HEK293 (cell line): ENCODE results near the gene MRPS27.

Experiments used
- CTCF ChIA-PET: fragments of 350-600 bp; formaldehyde crosslinking; extraction: SDS; loops from one replicate; lab custom pipeline; 2021; ENCODE audit warnings: antibody characterized with exemption; lab: Yijun Ruan, JAX
- POLR2A ChIA-PET: fragments of 300-600 bp; formaldehyde crosslinking; extraction: SDS; loops from one replicate; lab custom pipeline; 2020; ENCODE audit warnings: antibody characterized with exemption, inconsistent platforms; lab: Yijun Ruan, JAX
- H3K27ac ChIP-seq: fragments of 200-500 bp; sonication (Bioruptor generic); 2 replicates; pipeline ENCODE4 v1.5.1; 2014; ENCODE audit warnings: low read depth, low read length, control low read depth, inconsistent platforms; ENCODE audit errors: extremely low read depth
- H3K36me3 ChIP-seq, 2 experiments: fragments of 200-500 bp in 1 of 2; sonication (Bioruptor generic) in 1 of 2; 1 replicate in 1 of 2; 2 replicates in 1 of 2; pipeline ENCODE4 v1.5.1; 2014 to 2017; ENCODE audit warnings: inconsistent platforms in 2 of 2, low read length in 2 of 2; ENCODE audit not compliant: control insufficient read depth in 2 of 2, insufficient read depth in 1 of 2
- H3K4me1 ChIP-seq: fragments of 200-500 bp; sonication (Bioruptor generic); 2 replicates; pipeline ENCODE4 v1.5.1; 2014; ENCODE audit warnings: mild to moderate bottlenecking, low read length, inconsistent platforms; ENCODE audit not compliant: control insufficient read depth, insufficient read depth
- H3K4me3 ChIP-seq: 2 replicates; pipeline ENCODE4 v1.5.1; 2011; ENCODE audit warnings: low read depth, mild to moderate bottlenecking, control low read depth, low read length, moderate library complexity
- H3K9me3 ChIP-seq: fragments of 200-500 bp; sonication (Bioruptor generic); 2 replicates; pipeline ENCODE4 v1.5.1; 2014; ENCODE audit warnings: low read depth, low read length, inconsistent platforms; ENCODE audit not compliant: control insufficient read depth, insufficient read depth
- EGR2 ChIP-seq: fragments of 450-650 bp; formaldehyde crosslinking; IDR thresholded peaks from 2 replicates; pipeline ENCODE4 v1.5.1; 2016; ENCODE audit warnings: low read depth, missing biosample characterization, missing genetic modification characterization
- GLIS1 ChIP-seq: fragments of 450-650 bp; formaldehyde crosslinking; IDR thresholded peaks from 2 replicates; pipeline ENCODE4 v1.5.1; 2016; ENCODE audit warnings: missing biosample characterization, missing genetic modification characterization
- KLF1 ChIP-seq: fragments of 450-650 bp; formaldehyde crosslinking; IDR thresholded peaks from 2 replicates; pipeline ENCODE4 v1.5.1; 2016; ENCODE audit warnings: missing biosample characterization, missing genetic modification characterization
- KLF7 ChIP-seq: fragments of 450-650 bp; formaldehyde crosslinking; IDR thresholded peaks from 2 replicates; pipeline ENCODE4 v1.5.1; 2016; ENCODE audit warnings: missing biosample characterization, missing genetic modification characterization, borderline replicate concordance
- KLF9 ChIP-seq: fragments of 450-650 bp; formaldehyde crosslinking; IDR thresholded peaks from 2 replicates; pipeline ENCODE4 v1.5.1; 2016; ENCODE audit warnings: missing biosample characterization, missing genetic modification characterization, low read depth
- MEIS1 ChIP-seq: sonication (generic); formaldehyde crosslinking; IDR thresholded peaks from 2 replicates; pipeline ENCODE4 v1.8.1; 2022; ENCODE audit warnings: missing genetic modification reagents, mild to moderate bottlenecking, borderline replicate concordance
- OSR2 ChIP-seq: fragments of 450-650 bp; formaldehyde crosslinking; IDR thresholded peaks from 2 replicates; pipeline ENCODE4 v1.5.1; 2016; ENCODE audit warnings: missing biosample characterization, missing genetic modification characterization
- PRDM1 ChIP-seq: fragments of 450-650 bp; formaldehyde crosslinking; IDR thresholded peaks from 2 replicates; pipeline ENCODE4; 2016; ENCODE audit warnings: missing biosample characterization, missing genetic modification characterization
- REPIN1 ChIP-seq: fragments of 450-650 bp; formaldehyde crosslinking; IDR thresholded peaks from 2 replicates; pipeline ENCODE4 v1.5.1; 2017; ENCODE audit warnings: missing biosample characterization, missing genetic modification characterization, low read depth
- SP2 ChIP-seq: fragments of 450-650 bp; formaldehyde crosslinking; IDR thresholded peaks from 2 replicates; pipeline ENCODE4 v1.5.1; 2016; ENCODE audit warnings: missing biosample characterization, missing genetic modification characterization
- SP7 ChIP-seq: fragments of 450-650 bp; formaldehyde crosslinking; IDR thresholded peaks from 2 replicates; pipeline ENCODE4 v1.5.1; 2016; ENCODE audit warnings: missing biosample characterization, missing genetic modification characterization
- ZFP3 ChIP-seq: fragments of 450-650 bp; formaldehyde crosslinking; IDR thresholded peaks from 2 replicates; pipeline ENCODE4 v1.5.1; 2016; ENCODE audit warnings: low read depth, missing biosample characterization, missing genetic modification characterization
- ZNF184 ChIP-seq: fragments of 450-650 bp; IDR thresholded peaks from 2 replicates; pipeline ENCODE4 v1.5.1; 2018; ENCODE audit warnings: missing biosample characterization, mild to moderate bottlenecking, missing genetic modification characterization
- ZNF394 ChIP-seq: fragments of 450-650 bp; formaldehyde crosslinking; IDR thresholded peaks from 2 replicates; pipeline ENCODE4 v1.5.1; 2016; ENCODE audit warnings: missing biosample characterization, missing genetic modification characterization, mild to moderate bottlenecking, moderate library complexity, borderline replicate concordance
- ZNF404 ChIP-seq: fragments of 450-650 bp; formaldehyde crosslinking; IDR thresholded peaks from 2 replicates; pipeline ENCODE4 v1.5.1; 2017; ENCODE audit warnings: missing biosample characterization, missing genetic modification characterization
- ZNF585B ChIP-seq: fragments of 450-650 bp; formaldehyde crosslinking; IDR thresholded peaks from 2 replicates; pipeline ENCODE4 v1.5.1; 2016; ENCODE audit warnings: missing biosample characterization, missing genetic modification characterization
- ZNF623 ChIP-seq: fragments of 450-650 bp; formaldehyde crosslinking; IDR thresholded peaks from 2 replicates; pipeline ENCODE4 v1.5.1; 2016; ENCODE audit warnings: missing biosample characterization, missing genetic modification characterization
- ZSCAN23 ChIP-seq: fragments of 450-650 bp; formaldehyde crosslinking; IDR thresholded peaks from 2 replicates; pipeline ENCODE4 v1.5.1; 2016; ENCODE audit warnings: missing biosample characterization, missing genetic modification characterization
- TF ChIP-seq, protein P1 (sequence below): fragments of 450-650 bp; formaldehyde crosslinking; IDR thresholded peaks from 2 replicates; pipeline ENCODE4 v1.5.1; 2016; ENCODE audit warnings: missing biosample characterization, missing genetic modification characterization
- TF ChIP-seq, protein P2 (sequence below): fragments of 450-650 bp; formaldehyde crosslinking; IDR thresholded peaks from 2 replicates; pipeline ENCODE4 v1.5.1; 2016; ENCODE audit warnings: missing biosample characterization, missing genetic modification characterization
- TF ChIP-seq, protein P3 (sequence below): fragments of 450-650 bp; formaldehyde crosslinking; IDR thresholded peaks from 2 replicates; pipeline ENCODE4 v1.5.1; 2016; ENCODE audit warnings: missing biosample characterization, missing genetic modification characterization, low read depth
- TF ChIP-seq, protein P4 (sequence below): fragments of 450-650 bp; formaldehyde crosslinking; IDR thresholded peaks from 2 replicates; pipeline ENCODE4 v1.5.1; 2016; ENCODE audit warnings: missing biosample characterization, missing genetic modification characterization

The MRPS27 gene

DNA sequence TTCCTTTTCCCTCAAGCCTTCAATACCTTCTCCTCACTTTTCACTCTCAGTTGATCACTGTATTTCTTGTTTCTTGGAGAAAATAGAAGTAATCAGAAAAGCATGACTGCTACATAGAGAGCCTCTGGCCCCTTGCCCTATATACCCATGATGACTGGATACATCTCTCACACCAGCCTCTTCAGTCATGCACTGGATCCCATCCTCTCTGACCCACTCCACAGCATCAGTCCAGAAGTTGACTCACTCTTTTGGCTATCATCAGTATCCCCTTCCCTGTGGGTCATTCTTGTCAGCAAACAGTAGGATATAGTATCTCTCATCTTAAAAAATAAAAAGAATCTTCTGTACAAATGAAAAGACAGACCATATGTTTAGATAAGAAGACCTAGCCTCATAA lies 33.0 kb upstream of the MRPS27 start:
- H3K4me3 ChIP-seq, result no peak overlapping the region
- H3K4me1 ChIP-seq, result peaks cover 9% of the 10 kb centered on the region
- no peaks in the 10 kb centered on the region for H3K9me3 ChIP-seq
- no peak overlapping the region for H3K27ac ChIP-seq
- peaks cover 4 to 9% of the 10 kb centered on the region in 2 experiments; a peak in 1 of 3 replicates for H3K36me3 ChIP-seq
- CTCF ChIA-PET, result interaction anchor here (2.5 kb wide), 1 partner anchor 13 kb away, joined by 15 read pairs; no protein-coding TSS in a partner anchor
- POLR2A ChIA-PET, result no interaction called here
- TF ChIP-seq PRDM1 (tag by site-specific recombination) (0 out of 2 replicates have a peak, but pooled peaks have one; percentile 42), MEIS1 (CRISPR knock-in tag) (no peak)

DNA sequence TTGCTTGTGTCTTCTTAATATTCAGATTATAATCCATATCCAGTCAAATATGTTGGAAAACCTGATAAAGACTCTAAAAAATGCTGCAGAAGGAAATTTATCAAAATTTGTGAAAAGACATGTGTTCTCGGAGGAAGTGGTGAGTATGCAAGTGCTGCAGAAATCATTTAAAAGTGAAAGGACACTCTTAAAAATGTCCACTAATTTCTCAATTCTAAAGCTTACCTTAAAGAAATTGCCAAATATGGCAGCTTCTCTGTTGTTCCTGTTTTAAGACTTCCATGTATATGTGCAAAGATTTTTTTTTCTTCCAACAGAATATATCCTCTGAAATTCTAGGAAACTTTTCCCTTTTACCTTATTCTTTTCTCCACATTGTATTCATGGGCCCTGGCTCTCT lies 32.6 kb upstream of the MRPS27 start:
- peaks cover 4 to 9% of the 10 kb centered on the region in 2 experiments; a peak in 1 of 3 replicates for H3K36me3 ChIP-seq
- no peak overlapping the region for H3K27ac ChIP-seq
- ChIA-PET CTCF (no interaction called here), POLR2A (no interaction called here)
- H3K4me3 ChIP-seq, result no peak overlapping the region
- TF ChIP-seq OSR2 (tag by site-specific recombination), result no peak
- TF ChIP-seq EGR2 (tag by site-specific recombination), result no peak
- TF ChIP-seq REPIN1 (tag by site-specific recombination), result no peak
- TF ChIP-seq ZSCAN23 (tag by site-specific recombination), result no peak
- TF ChIP-seq ZNF184 (tag by site-specific recombination), result no peak
- no peak for TF ChIP-seq ZNF404 (tag by site-specific recombination)
- no peak for TF ChIP-seq GLIS1 (tag by site-specific recombination)
- TF ChIP-seq, protein P1, sequence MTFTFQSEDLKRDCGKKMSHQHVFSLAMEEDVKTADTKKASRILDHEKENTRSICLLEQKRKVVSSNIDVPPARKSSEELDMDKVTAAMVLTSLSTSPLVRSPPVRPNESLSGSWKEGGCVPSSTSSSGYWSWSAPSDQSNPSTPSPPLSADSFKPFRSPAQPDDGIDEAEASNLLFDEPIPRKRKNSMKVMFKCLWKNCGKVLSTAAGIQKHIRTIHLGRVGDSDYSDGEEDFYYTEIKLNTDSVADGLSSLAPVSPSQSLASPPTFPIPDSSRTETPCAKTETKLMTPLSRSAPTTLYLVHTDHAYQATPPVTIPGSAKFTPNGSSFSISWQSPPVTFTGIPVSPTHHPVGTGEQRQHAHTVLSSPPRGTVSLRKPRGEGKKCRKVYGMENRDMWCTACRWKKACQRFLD, result no peak
- no peak for TF ChIP-seq KLF1
- TF ChIP-seq SP2 (tag by site-specific recombination), result no peak
- TF ChIP-seq, protein P2, sequence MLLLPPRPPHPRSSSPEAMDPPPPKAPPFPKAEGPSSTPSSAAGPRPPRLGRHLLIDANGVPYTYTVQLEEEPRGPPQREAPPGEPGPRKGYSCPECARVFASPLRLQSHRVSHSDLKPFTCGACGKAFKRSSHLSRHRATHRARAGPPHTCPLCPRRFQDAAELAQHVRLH, result no peak
- no peak for TF ChIP-seq ZFP3 (tag by site-specific recombination)
- no peak for TF ChIP-seq SP7 (tag by site-specific recombination)
- TF ChIP-seq ZNF585B (tag by site-specific recombination), result no peak
- TF ChIP-seq, protein P3, sequence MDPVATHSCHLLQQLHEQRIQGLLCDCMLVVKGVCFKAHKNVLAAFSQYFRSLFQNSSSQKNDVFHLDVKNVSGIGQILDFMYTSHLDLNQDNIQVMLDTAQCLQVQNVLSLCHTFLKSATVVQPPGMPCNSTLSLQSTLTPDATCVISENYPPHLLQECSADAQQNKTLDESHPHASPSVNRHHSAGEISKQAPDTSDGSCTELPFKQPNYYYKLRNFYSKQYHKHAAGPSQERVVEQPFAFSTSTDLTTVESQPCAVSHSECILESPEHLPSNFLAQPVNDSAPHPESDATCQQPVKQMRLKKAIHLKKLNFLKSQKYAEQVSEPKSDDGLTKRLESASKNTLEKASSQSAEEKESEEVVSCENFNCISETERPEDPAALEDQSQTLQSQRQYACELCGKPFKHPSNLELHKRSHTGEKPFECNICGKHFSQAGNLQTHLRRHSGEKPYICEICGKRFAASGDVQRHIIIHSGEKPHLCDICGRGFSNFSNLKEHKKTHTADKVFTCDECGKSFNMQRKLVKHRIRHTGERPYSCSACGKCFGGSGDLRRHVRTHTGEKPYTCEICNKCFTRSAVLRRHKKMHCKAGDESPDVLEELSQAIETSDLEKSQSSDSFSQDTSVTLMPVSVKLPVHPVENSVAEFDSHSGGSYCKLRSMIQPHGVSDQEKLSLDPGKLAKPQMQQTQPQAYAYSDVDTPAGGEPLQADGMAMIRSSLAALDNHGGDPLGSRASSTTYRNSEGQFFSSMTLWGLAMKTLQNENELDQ (tag by site-specific recombination), result no peak
- no peak for TF ChIP-seq KLF7 (tag by site-specific recombination)
- H3K9me3 ChIP-seq, result no peaks in the 10 kb centered on the region
- peaks cover 9% of the 10 kb centered on the region for H3K4me1 ChIP-seq

DNA sequence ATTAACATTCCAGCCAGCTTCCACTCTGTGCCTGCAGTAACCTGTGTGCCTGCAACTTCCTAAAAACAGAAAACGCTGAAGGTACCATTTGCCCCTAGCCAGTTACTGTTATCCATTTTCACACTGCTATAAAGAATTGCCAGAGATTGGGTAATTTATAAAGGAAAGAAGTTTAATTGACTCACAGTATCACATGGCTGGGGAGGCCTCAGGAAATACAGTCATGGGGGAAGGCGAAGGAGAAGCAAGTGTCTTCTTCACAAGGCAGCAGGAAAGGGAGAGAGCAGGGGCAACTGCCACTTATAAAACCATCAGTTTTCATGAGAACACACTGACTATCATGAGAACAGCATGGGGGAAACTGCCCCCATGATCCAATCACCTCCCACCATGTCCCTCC lies 31.3 kb upstream of the MRPS27 start:
- TF ChIP-seq ZNF623 (tag by site-specific recombination) (no peak), KLF9 (tag by site-specific recombination) (no peak), ZNF394 (tag by site-specific recombination) (no peak)
- TF ChIP-seq, protein P4, sequence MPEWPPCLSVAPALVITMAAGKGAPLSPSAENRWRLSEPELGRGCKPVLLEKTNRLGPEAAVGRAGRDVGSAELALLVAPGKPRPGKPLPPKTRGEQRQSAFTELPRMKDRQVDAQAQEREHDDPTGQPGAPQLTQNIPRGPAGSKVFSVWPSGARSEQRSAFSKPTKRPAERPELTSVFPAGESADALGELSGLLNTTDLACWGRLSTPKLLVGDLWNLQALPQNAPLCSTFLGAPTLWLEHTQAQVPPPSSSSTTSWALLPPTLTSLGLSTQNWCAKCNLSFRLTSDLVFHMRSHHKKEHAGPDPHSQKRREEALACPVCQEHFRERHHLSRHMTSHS (tag by site-specific recombination), result no peak
- TF ChIP-seq, all 188 proteins: peak for 0
- no peaks in the 10 kb centered on the region for H3K9me3 ChIP-seq
- H3K4me3 ChIP-seq, result no peak overlapping the region
- H3K4me1 ChIP-seq, result peaks cover 9% of the 10 kb centered on the region
- POLR2A ChIA-PET, result no interaction called here
- CTCF ChIA-PET, result no interaction called here
- no peak overlapping the region for H3K27ac ChIP-seq
- H3K36me3 ChIP-seq, result peaks cover 4 to 18% of the 10 kb centered on the region in 2 experiments; a peak in 2 of 3 replicates
